Inflammatory macrophage (primary cell): ENCODE results near the gene TMEM190.

Experiments used
- DNase-seq, 2 donors: peaks; one replicate each; pipeline ENCODE4 v3.0.0-alpha.2; 2020 to 2022

Gene TMEM190

GRCh38 chr19:55352040-55352439 is 24.6 kb upstream of the TMEM190 start:
- DNase-seq = no peak

GRCh38 chr19:55352549-55353145 is 24.0 kb upstream of the TMEM190 start:
- no peak for DNase-seq

- DNase-seq = no peak
Measured at GRCh38 chr19:55353356-55353802, 23.2 kb upstream of the TMEM190 start.

GRCh38 chr19:55353803-55354697 is 22.6 kb upstream of the TMEM190 start:
- DNase-seq = peak; percentile 30 to 65

- DNase-seq = no peak
Measured at GRCh38 chr19:55354698-55355212, 21.9 kb upstream of the TMEM190 start, which contains the start of gene COX6B2. Gene COX6B2, minus strand, starts transcription at chr19:55354719. Its CDS starts 198 bp downstream, at chr19:55354521.

GRCh38 chr19:55355213-55355821 is 21.3 kb upstream of the TMEM190 start:
- DNase-seq = no peak

DNA sequence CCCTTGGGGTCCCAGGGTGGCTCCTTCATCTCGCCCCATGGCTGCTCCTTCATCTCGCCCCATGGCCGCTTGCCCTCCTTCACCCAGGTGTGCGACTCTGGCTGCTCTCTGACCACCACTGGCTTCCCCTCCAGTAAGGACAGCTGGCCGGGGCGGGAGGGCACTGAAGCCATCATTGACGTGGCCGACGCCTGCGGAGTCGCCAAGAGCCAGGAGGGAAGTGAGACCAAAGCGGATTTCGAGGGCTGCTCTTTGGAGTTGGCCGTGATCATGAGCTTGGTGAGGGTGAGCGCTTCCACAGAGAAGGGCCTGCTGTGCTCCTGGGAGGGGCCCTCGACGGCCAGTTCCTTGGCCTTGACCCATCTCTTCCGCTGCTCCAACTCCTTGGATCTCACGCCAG is 18.1 kb upstream of the TMEM190 start:
- no peak for DNase-seq

DNA sequence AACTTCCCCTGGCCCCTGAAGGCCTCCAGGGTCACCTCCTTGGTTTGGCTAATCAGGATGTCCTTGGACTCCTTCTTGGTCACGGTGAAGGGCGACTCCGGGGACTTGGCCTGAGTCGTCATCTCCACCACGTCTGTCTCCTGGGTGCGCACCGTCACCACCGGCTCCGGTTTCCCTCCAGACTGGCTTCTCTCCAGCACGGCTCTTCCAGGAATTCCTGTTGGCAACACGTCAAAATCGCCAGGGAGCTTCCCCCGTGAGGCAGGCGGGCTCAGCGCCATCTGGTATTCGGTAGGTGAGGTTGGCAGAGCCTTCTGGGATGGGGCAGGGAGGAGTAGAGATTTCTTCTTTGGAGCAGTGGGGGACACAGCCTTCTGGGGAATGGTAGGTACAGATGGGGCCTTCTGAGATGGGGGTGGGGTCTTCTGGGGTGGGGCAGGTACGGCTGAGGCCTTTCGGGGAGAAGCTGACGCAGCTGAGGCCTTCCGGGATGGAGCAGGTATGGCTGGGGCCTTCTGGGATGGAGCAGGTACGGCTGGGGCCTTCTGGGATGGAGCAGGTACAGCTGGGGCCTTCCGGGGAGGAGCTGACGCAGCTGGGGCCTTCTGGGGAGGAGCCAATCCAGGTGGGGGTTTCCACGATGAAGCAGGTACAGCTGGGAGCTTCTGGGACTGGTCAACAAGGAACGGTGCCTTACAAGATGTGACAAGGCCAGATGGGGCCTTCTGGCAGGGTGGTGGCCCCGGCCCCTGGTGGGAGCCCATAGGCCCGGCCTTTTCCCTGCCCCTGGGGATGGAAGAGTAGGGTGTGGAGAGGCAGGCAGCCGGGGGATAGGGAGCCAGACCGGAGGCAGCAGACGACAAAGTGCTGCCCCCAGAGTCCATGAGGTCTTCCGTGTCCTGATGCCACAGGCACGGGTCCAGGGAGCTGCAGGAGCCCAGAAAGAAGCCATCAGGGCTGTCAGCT is 17.4 kb upstream of the TMEM190 start:
- DNase-seq = no peak

DNA sequence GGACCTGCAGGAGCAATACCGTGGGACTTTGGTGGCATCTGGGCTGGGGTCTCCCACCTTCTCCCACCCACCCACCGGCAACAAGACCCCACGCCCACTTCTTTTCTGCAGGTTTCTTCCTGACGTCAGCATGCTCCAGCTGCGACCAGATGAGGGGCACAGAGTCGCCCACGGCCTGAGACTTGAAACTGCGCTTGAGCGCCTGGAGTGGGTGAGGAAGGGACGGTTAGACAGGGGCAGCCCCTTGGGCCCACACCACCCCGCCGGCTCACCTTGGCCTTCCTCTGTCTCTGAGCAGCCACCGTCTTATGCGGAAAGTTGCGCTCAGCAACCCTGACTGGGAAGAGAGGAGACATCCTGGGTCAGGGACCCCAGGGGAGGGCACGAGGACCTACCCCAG is 15.7 kb upstream of the TMEM190 start:
- DNase-seq = no peak

DNA sequence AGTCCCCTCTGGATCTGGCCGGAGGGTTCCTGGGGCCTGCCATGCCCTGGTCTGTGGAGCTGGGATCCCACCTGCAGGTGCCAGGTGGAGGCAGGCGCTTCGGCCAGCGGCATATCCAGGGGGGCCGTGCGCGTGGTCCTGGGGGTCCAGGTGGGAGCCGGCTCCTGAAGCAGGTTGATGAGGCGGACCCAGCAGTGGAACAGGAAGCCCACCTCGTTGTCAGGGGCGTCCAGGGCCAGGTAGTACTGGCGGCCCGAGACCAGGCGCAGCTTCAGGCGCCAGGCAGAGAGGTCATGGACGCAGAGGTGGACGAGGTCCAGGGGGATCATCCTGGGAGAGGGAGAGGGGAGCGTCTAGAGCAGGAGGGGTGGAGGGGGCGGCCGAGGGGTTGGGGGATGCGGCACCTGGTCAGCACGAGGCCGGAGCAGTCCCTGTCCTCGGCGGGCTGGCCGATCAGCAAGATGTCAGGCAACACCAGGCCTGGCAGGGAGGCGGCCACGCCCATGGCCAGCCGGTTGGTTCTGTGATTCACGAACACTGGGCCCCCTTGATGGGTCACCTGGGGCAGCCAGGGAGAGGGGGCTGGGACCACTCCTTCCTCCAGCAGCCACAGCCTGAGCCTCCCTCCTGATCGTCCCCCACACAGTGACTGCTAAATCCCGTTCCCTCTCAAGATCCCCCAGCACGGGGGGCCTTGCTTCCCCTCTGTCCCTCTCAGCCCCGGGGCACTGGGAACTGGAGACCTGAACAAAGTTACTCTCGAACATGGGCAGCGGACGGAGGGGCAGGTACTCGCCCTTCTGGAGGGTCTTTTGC is 14.2 kb upstream of the TMEM190 start:
- DNase-seq = no peak

DNA sequence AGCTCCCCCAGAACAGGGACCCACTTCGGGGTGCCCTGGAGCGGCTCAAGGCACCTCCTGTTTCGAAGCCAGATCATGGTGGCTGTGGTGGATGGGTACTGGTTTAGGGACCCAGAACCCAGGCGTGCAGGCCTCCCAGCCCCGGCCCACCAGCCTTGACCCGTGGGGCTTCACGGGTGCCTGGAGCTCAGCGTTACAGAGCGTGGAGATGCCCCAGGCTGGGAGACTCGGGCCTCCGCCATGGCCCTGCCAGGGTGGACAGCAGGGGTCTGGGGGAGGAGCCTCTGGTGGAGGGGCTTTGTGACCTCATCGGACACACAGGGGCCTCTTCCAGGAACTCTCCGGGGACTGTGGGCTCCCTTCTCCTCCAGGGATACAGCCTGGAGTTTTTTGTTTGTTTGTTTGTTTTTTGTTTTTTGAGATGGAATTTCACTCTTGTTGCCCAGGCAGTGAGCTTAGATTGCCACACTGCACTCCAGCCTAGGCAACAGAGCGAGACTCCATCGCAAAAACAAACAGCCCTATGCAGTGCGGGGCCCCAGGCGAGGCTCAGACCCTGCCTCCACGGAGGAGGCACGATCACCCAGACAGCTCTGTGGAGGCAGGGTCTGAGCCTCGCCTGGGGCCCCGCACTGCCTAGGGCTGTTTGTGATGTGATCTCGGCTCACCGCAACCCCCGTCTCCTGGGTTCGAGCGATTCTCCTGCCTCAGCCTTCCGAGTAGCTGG is 13.5 kb upstream of the TMEM190 start, which contains the start of gene GARIN5B:
Gene GARIN5B (minus strand): TSS at position 271 of the 727 bp plus-strand sequence. CDS start 194 bp downstream, at position 77.
- DNase-seq = no peak

- DNase-seq = no peak
Measured at GRCh38 chr19:55365245-55365644, 11.4 kb upstream of the TMEM190 start.

- DNase-seq = no peak
Measured at GRCh38 chr19:55365964-55366363, 10.7 kb upstream of the TMEM190 start.

DNA sequence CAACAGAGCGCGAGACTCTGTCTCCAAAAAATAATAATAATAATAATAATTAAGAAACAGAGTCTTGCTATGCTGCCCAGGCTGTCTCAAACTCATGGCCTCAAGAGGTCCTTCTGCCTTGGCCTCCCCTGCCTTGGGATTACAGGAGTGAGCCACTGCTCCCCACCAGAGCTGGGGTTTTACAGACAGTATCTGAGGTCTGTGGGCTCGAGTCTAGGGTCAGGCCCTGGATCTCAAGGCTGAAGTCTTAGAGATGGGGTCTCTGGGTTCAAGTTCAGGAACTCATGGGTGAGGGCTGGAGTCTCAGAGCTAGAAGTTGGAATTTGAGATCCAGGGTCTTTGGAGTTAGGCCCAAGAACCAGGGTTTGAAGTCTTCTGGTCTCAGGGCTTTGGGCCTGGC is 9.8 kb upstream of the TMEM190 start:
- DNase-seq = no peak

GRCh38 chr19:55368106-55368505 is 8.5 kb upstream of the TMEM190 start:
- DNase-seq = no peak

- DNase-seq = peak; percentile 44 to 51
Measured at GRCh38 chr19:55368701-55369563, 7.7 kb upstream of the TMEM190 start.

- DNase-seq = no peak
Measured at GRCh38 chr19:55369653-55370304, 6.8 kb upstream of the TMEM190 start.

- DNase-seq = no peak
Measured at GRCh38 chr19:55370305-55370988, 6.2 kb upstream of the TMEM190 start, which contains the start of gene IL11. Gene IL11, minus strand, starts transcription at chr19:55370463. Its CDS starts 153 bp downstream, at chr19:55370310.
